GDM1 (cell line): ENCODE measurements around the gene TNFRSF11A.
A peak's percentile ranks its signal among the peaks of the same experiment; 100 is the strongest.

ENCODE experiments used
- DNase-seq: peaks from one replicate; lab custom pipeline; 2025; lab: John Stamatoyannopoulos, UW

Gene TNFRSF11A

GRCh38 chr18:62324917-62325805, at the start of gene TNFRSF11A:
TNFRSF11A (plus strand) TSS chr18:62325310; CDS start chr18:62325353, 43 bp downstream.
- peak; percentile 31 for DNase-seq

- no peak for DNase-seq
Measured at GRCh38 chr18:62277045-62277444, 48.1 kb upstream of the TNFRSF11A start.

- no peak for DNase-seq
Measured at GRCh38 chr18:62279561-62279960, 45.5 kb upstream of the TNFRSF11A start.

GRCh38 chr18:62280058-62280457, 45.1 kb upstream of the TNFRSF11A start:
- DNase-seq, result no peak

GRCh38 chr18:62280786-62281185, 44.3 kb upstream of the TNFRSF11A start:
- no peak for DNase-seq

- no peak for DNase-seq
Measured at GRCh38 chr18:62281684-62282083, 43.4 kb upstream of the TNFRSF11A start.

GRCh38 chr18:62282188-62282629, 42.9 kb upstream of the TNFRSF11A start:
- no peak for DNase-seq

- no peak for DNase-seq
Measured at GRCh38 chr18:62284637-62285036, 40.5 kb upstream of the TNFRSF11A start.

- no peak for DNase-seq
Measured at GRCh38 chr18:62285281-62285680, 39.8 kb upstream of the TNFRSF11A start.

- no peak for DNase-seq
Measured at GRCh38 chr18:62287781-62288664, 37.1 kb upstream of the TNFRSF11A start.

- no peak for DNase-seq
Measured at GRCh38 chr18:62288665-62289008, 36.5 kb upstream of the TNFRSF11A start.

- no peak for DNase-seq
Measured at GRCh38 chr18:62289047-62289446, 36.1 kb upstream of the TNFRSF11A start.

GRCh38 chr18:62294073-62294472, 31.0 kb upstream of the TNFRSF11A start:
- no peak for DNase-seq

- no peak for DNase-seq
Measured at GRCh38 chr18:62300359-62300963, 24.6 kb upstream of the TNFRSF11A start.

- DNase-seq, result no peak
Measured at GRCh38 chr18:62301322-62301721, 23.8 kb upstream of the TNFRSF11A start.

- no peak for DNase-seq
Measured at GRCh38 chr18:62312851-62313250, 12.3 kb upstream of the TNFRSF11A start.

GRCh38 chr18:62318228-62319180, 6.6 kb upstream of the TNFRSF11A start:
- DNase-seq, result no peak

GRCh38 chr18:62321201-62321600, 3.9 kb upstream of the TNFRSF11A start:
- no peak for DNase-seq

- no peak for DNase-seq
Measured at GRCh38 chr18:62323483-62324180, 1.5 kb upstream of the TNFRSF11A start.

- no peak for DNase-seq
Measured at GRCh38 chr18:62324181-62324828, 805 bp upstream of the TNFRSF11A start.
